Peyer's patch (tissue), 4 donors: ENCODE measurements around the gene IFRD1. TPM values are rescaled to one million over a fixed set of nuclear protein-coding genes. Genes with fewer than 3 reads are reported as not detected.

Experiments used
- DNase-seq, 3 donors: peaks; one replicate each; pipeline ENCODE4 v3.0.0-alpha.2; 2017 to 2019
- H3K27ac ChIP-seq, 4 donors: fragments of 200-600 bp; sonication (generic); one replicate each; pipeline ENCODE4 v1.5.1; 2016 to 2019
- H3K27me3 ChIP-seq, 2 donors: fragments of 200-600 bp; sonication (generic); one replicate each; pipeline ENCODE4 v1.5.1; 2019
- H3K36me3 ChIP-seq, 3 donors: fragments of 200-600 bp; sonication (generic); one replicate each; pipeline ENCODE4 v1.5.1; 2016 to 2019
- H3K4me1 ChIP-seq, 4 donors: fragments of 200-600 bp; sonication (generic); one replicate each; pipeline ENCODE4 v1.5.1; 2016 to 2019
- H3K4me3 ChIP-seq, 4 donors: fragments of 200-600 bp; sonication (generic); 1 replicate in 3 of 4; 2 replicates in 1 of 4; pipeline ENCODE4 v1.5.1; 2016 to 2019; ENCODE audit warnings: mild to moderate bottlenecking in 1 of 4
- H3K9me3 ChIP-seq, 4 donors: fragments of 200-600 bp; sonication (generic); one replicate each; pipeline ENCODE4 v1.5.1; 2016 to 2019; ENCODE audit warnings: mild to moderate bottlenecking in 1 of 4
- CTCF ChIP-seq, 6 experiments: fragments of 450-650 bp in 4 of 6; fragments of 200-600 bp in 2 of 6; sonication (generic) in 1 of 6; IDR thresholded peaks; one replicate each; pipeline ENCODE4 v1.5.1; 2017 to 2019; ENCODE audit warnings: antibody characterized with exemption in 6 of 6, mild to moderate bottlenecking in 3 of 6, moderate library complexity in 1 of 6
- POLR2A ChIP-seq, 2 donors: fragments of 450-650 bp; IDR thresholded peaks; one replicate each; pipeline ENCODE4 v1.5.1; 2017; ENCODE audit warnings: antibody characterized with exemption in 2 of 2, mild to moderate bottlenecking in 2 of 2, moderate library complexity in 2 of 2
- small RNA-seq, 2 donors: library from RNA; depleted of rRNA; stranded (forward); fragments of <200 nt; gene quantifications; one replicate each; pipeline ENCODE3, GENCODE V24; 2016
- total RNA-seq, 4 donors: library from RNA; depleted of rRNA; stranded (reverse); fragments of >200 nt; gene quantifications; one replicate each; pipeline ENCODE4 v1.1.0, GENCODE V29; 2016

IFRD1 gene
- total RNA-seq, 4 donors from 2014 or later: 52.0 to 109 (median 60.7) TPM

DNA sequence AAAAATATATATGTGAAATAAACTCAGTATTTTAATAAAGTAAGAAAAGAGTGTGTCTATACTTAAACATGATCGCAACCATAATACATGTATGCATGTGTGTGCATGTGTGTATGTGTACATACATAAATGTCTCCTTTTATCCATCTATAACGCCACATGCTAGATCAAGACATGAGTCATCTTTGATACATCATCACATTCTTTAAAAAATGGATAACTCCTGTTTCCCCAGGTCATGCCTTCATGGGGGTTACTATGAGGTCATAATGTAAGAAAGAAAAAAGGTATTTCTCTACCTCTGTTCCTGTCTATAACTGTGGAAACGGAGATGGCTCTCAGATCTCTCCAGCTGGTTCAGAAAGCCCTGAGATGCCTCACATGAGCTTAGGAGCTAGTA lies 71.7 kb downstream of the IFRD1 start:
- Histone ChIP-seq H3K4me1 (no peaks in the 10 kb centered on the region), H3K27ac (no peak overlapping the region), H3K36me3 (no peaks in the 10 kb centered on the region), H3K27me3 (no peaks in the 10 kb centered on the region), H3K9me3 (no peaks in the 10 kb centered on the region), H3K4me3 (no peak overlapping the region)
- DNase-seq: no peak
- TF ChIP-seq POLR2A (IDR thresholded peaks at IDR 0.05) (no peak), CTCF (IDR thresholded peaks at IDR 0.05) (no peak)

DNA sequence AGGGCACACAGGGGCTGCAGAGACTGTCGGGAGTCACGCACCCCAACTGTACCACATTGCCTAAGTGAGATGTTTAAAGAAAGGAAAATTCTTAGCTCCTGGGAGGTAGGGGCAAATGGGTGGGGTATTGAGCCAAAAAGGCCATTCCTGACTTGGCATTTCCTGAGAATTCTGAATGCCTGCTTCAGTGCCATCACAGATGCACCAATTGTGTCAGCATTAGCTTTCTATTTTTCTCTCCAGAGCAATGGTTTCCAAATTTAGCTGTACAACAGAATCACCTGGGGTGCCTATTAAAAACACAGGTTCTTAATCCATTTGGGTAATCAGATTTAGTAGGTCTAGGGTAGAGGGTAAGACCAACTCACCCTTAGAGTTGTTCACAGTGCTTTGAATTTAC lies 73.6 kb downstream of the IFRD1 start:
- H3K9me3 ChIP-seq: no peaks in the 10 kb centered on the region
- no peak for DNase-seq
- no peaks in the 10 kb centered on the region for H3K4me1 ChIP-seq
- no peak overlapping the region for H3K27ac ChIP-seq
- H3K4me3 ChIP-seq: no peak overlapping the region
- no peaks in the 10 kb centered on the region for H3K36me3 ChIP-seq
- no peaks in the 10 kb centered on the region for H3K27me3 ChIP-seq
- TF ChIP-seq POLR2A (IDR thresholded peaks at IDR 0.05) (no peak), CTCF (IDR thresholded peaks at IDR 0.05) (no peak)

Small RNA genes within 50 kb of the gene (small RNA-seq; reads per million reads assigned to genes)
- gene AC079741.1: 0 reads per million in 2 donors

Other genes with a start within 250 kb of the IFRD1 start
- 10 to 100 TPM in 3 of 4 donors, 1 to 10 TPM in 1; 5.1 to 52.8 (median 15.5) TPM for gene DOCK4, start 244.1 kb upstream of the IFRD1 start, total RNA-seq
- 10 to 100 TPM; 18.3 to 25.6 (median 19.5) TPM for gene ZNF277, start 243.8 kb upstream of the IFRD1 start, total RNA-seq
- gene LSMEM1, start 30.5 kb downstream of the IFRD1 start, total RNA-seq: 10 to 100 TPM in 2 of 4 donors, 1 to 10 TPM in 1, not detected in 1; 7.2 to 13.3 (median 12.9) TPM